OCI-LY1 (cell line): Measurements from ENCODE around the gene SRCIN1.

ENCODE experiments used
- EZH2 ChIP-seq: fragments of 200-600 bp; sonication (generic), shearing (Covaris generic); IDR thresholded peaks from 2 replicates; pipeline ENCODE4 v1.8.0; 2017; ENCODE audit warnings: borderline replicate concordance, mixed run types, mild to moderate bottlenecking, antibody characterized with exemption, low read length, moderate library complexity, mixed read lengths
- TF ChIP-seq, protein P1 (sequence below): fragments of 200-600 bp; sonication (generic), shearing (Covaris generic); IDR thresholded peaks from 2 replicates; pipeline ENCODE4 v1.5.1; 2017; ENCODE audit warnings: mild to moderate bottlenecking, antibody characterized with exemption, low read length, moderate library complexity, mixed read lengths

DNA sequence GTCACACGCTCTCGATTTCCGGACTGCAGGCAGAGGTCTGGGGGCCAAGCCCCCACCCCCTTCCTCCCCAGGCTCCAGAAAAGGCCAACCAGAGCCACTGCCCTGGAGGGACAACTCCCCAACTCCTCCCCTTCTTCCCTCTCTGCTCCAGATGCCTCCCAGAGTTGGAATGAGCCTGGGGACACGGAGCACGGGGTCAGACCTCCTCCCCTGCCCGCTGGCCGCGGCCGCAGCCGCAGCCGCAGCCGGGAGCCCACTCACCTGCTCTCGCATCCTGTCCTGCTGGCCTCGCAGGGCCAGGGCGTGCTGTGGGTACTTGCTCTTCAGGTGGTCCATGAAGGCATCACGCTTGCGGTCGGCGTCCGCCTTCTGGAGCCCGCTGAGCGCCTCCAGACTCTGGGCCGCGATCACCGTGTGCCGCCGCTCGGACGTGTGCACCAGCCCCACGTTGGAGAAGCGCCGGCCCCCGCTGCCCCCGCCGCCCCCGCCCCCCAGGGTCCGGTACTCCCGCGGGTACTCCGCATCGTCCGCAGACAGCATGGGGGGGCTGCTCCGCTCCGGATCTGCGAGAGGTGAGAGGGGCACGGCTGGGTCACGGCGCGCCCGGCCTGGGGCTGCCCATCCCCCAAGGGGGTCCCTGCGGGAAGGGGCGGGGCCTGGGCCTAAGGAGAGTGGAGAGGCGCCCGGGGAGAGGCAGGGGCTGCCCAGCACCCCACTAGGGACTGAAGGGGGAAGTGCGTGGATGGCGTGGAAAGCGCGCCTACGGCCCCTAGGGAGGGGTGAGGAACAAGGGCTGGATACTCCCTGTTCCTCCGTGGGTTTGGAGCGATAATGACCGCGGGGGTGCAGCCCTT, 27.3 kb downstream of the SRCIN1 start:
- TF ChIP-seq, protein P1, sequence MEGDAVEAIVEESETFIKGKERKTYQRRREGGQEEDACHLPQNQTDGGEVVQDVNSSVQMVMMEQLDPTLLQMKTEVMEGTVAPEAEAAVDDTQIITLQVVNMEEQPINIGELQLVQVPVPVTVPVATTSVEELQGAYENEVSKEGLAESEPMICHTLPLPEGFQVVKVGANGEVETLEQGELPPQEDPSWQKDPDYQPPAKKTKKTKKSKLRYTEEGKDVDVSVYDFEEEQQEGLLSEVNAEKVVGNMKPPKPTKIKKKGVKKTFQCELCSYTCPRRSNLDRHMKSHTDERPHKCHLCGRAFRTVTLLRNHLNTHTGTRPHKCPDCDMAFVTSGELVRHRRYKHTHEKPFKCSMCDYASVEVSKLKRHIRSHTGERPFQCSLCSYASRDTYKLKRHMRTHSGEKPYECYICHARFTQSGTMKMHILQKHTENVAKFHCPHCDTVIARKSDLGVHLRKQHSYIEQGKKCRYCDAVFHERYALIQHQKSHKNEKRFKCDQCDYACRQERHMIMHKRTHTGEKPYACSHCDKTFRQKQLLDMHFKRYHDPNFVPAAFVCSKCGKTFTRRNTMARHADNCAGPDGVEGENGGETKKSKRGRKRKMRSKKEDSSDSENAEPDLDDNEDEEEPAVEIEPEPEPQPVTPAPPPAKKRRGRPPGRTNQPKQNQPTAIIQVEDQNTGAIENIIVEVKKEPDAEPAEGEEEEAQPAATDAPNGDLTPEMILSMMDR: no peak
- no peak for TF ChIP-seq EZH2
